ENCODE results near the gene ACSS3.

- no peak for TF ChIP-seq FOXM1 (IDR thresholded peaks at IDR 0.05; ENCODE audit: borderline replicate concordance, low read depth)
- no peak for TF ChIP-seq RAD21 (IDR thresholded peaks at IDR 0.05; ENCODE audit: low read depth)
These were observed 129.8 kb downstream of the ACSS3 start for GRCh38 chr12:81207664-81208063.

All from Ishikawa (cell line).